Right cardiac atrium (tissue), 5 donors: ENCODE data around the gene GRK2. TPM values are rescaled to one million over a fixed set of nuclear protein-coding genes. Genes with fewer than 3 reads are reported as not detected.
A peak's percentile ranks its signal among the peaks of the same experiment; 100 is the strongest.
"Not testable (repeated sequence)": the region's sequence is repeated elsewhere in the genome, so short reads cannot be mapped to it uniquely, and the experiment has no call there.

Experiments used
- ATAC-seq, 2 donors: fragments of 200-7000 bp; cut with Tn5 transposase; one replicate each; pipeline versions ENCODE4 v1.8.0 to v1.9.1; 2020; ENCODE audit warnings: moderate library complexity in 2 of 2, mild to moderate bottlenecking in 1 of 2
- DNase-seq, 3 donors: peaks; one replicate each; pipeline ENCODE4 v3.0.0-alpha.2; 2020
- H3K27ac ChIP-seq: one replicate; pipeline ENCODE4 v1.5.1; 2013; ENCODE audit warnings: mild to moderate bottlenecking, low read length, control low read depth, moderate library complexity
- H3K27me3 ChIP-seq: one replicate; pipeline ENCODE4 v1.6.1; 2013; ENCODE audit not compliant: control insufficient read depth, insufficient read depth
- H3K4me1 ChIP-seq: one replicate; pipeline ENCODE4 v1.6.1; 2013; ENCODE audit warnings: low read length; ENCODE audit not compliant: control insufficient read depth, insufficient read depth
- H3K4me3 ChIP-seq: one replicate; pipeline ENCODE4 v1.5.1; 2013; ENCODE audit warnings: low read length, control low read depth
- H3K9me3 ChIP-seq: one replicate; pipeline ENCODE4 v1.6.1; 2013; ENCODE audit warnings: low read length; ENCODE audit not compliant: control insufficient read depth
- WGBS: extraction: QIAGEN DNeasy Blood & Tissue Kit; methylation state at CpG from one replicate; pipeline ENCODE4 v1.1.7; 2013; 5-methylcytosine and 5-hydroxymethylcytosine counted together
- intact Hi-C, 4 donors: fragments of 100-400 bp; cut with DNase I; formaldehyde crosslinking; loops; one replicate each; pipeline versions ENCODE4 v1.11.0 to v1.14.0; 2022 to 2023
- long read RNA-seq, 4 donors: library from polyadenylated mRNA; unstranded; transcript quantifications; one replicate each; pipeline ENCODE4 v2.0.0, GENCODE V29; 2020 to 2021
- polyA plus RNA-seq: library from polyadenylated mRNA; stranded (reverse); fragments of 200-250 nt; gene quantifications from one replicate; pipeline ENCODE4 v1.2.3, GENCODE V29; 2013
- total RNA-seq, 4 donors: library from RNA; stranded (reverse); fragmentation: NEBNext Ultra II Directional; extraction: Animal tissue kit (Norgen Biotek cat#: 25700); gene quantifications; one replicate each; pipeline ENCODE4 v1.2.1, GENCODE V29; 2021
- donor health status: healthy with polysubstance abuse.
- donor health status: DM: no; HTN: yes; CAD: no.
- donor health status: DM: no; HTN: no; CAD: no.
- donor health status: DM: no; HTN: yes; CAD: no; lungs with severe emphysema.
- donor health status: DM: yes; HTN: yes; CAD: no.

The GRK2 gene
- total RNA-seq (10 to 100 TPM; 50.4 to 56.5 (median 52.5) TPM), polyA plus RNA-seq (56.6 TPM)
- long read RNA-seq, donor 1, transcript GRK2-201 (21 exons, 3,466 nt) = major isoform, 136 of 197 reads
- long read RNA-seq, donor 1, partial matches to known transcripts = 15 of 197 reads
- long read RNA-seq, donor 1, other reads (novel, unspliced or antisense) = 46 of 197 reads
- long read RNA-seq, donor 2, transcript GRK2-201 (21 exons, 3,466 nt) = major isoform, 143 of 176 reads
- long read RNA-seq, donor 2, partial matches to known transcripts = 9 of 176 reads
- long read RNA-seq, donor 2, other reads (novel, unspliced or antisense) = 24 of 176 reads
- long read RNA-seq, donor 3, transcript GRK2-201 (21 exons, 3,466 nt) = major isoform, 8 of 33 reads
- long read RNA-seq, donor 3, partial matches to known transcripts = 17 of 33 reads
- long read RNA-seq, donor 3, other reads (novel, unspliced or antisense) = 8 of 33 reads
- long read RNA-seq, donor 4, transcript GRK2-201 (21 exons, 3,466 nt) = major isoform, 119 of 160 reads
- long read RNA-seq, donor 4, partial matches to known transcripts = 8 of 160 reads
- long read RNA-seq, donor 4, other reads (novel, unspliced or antisense) = 33 of 160 reads

DNA sequence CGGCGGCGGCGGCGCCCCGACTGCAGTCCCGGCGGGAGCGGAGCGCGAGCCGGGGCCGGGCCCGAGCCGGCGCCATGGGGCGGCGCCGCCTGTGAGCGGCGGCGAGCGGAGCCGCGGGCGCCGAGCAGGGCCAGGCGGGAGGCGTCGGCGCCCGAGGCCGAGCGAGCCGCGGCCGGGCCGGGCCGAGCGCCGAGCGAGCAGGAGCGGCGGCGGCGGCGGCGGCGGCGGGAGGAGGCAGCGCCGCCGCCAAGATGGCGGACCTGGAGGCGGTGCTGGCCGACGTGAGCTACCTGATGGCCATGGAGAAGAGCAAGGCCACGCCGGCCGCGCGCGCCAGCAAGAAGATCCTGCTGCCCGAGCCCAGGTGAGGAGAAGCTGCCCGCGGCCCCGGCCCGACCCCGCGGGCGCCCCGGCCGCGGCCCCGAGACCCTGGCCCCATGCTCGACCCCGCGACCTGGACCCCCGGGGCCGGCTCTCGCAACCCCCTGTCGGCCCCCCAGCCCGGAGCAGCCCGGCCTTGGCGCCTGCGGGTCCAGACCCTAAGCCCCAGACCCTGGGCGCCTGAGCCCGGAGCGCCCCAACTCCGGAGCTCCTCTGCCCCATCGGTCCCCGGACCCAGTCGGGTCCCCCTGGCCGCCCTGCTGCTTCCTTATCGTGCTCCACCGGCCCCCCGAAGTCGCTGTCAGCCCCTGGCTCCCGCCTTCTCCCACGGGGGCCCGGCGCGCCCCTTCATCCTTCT lies at the start of gene GRK2:
Gene GRK2 (plus strand): TSS at position 25 of the 739 bp plus-strand sequence. CDS start 227 bp downstream, at position 252.
- DNase-seq (peak; percentile 47 to 86 (median 81)), ATAC-seq (no peak)
- H3K4me1 ChIP-seq = peaks cover 16% of the 10 kb centered on the region
- intact Hi-C loops = loop anchor here in 3 of 4 donors (2.0 to 5.0 kb wide), 2 partner anchors 50 to 51 kb away; no protein-coding TSS in a partner anchor
- no peaks in the 10 kb centered on the region for H3K27me3 ChIP-seq
- under 1% methylated on average over 102 of the region's 103 CpGs for WGBS
- H3K27ac ChIP-seq = peak within 1 kb of the TSS; percentile 46
- no peaks in the 10 kb centered on the region for H3K9me3 ChIP-seq
- peak within 1 kb of the TSS; percentile 93 for H3K4me3 ChIP-seq

DNA sequence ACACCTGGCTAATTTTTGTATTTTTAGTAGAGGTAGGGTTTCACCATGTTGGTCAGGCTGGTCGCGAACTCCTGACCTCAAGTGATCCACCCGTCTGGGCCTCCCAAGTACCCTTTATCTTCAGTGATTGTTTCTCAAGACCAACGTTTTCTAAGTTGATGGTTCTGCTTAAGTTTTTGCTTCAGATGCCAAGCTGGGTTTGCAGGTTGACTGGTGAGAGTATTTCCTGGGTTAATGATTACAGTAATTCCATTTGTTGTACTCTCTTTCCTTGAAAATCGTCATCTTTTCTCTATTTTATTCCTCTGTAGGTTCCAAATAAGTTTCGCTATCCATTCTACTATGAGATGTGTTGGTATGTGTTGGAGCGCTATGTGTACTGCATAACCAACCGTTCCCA lies 38.5 kb upstream of the GRK2 start:
- 84% methylated on average over 8 of the region's 8 CpGs for WGBS
- no peak overlapping the region for H3K27ac ChIP-seq
- H3K4me3 ChIP-seq = no peak overlapping the region

DNA sequence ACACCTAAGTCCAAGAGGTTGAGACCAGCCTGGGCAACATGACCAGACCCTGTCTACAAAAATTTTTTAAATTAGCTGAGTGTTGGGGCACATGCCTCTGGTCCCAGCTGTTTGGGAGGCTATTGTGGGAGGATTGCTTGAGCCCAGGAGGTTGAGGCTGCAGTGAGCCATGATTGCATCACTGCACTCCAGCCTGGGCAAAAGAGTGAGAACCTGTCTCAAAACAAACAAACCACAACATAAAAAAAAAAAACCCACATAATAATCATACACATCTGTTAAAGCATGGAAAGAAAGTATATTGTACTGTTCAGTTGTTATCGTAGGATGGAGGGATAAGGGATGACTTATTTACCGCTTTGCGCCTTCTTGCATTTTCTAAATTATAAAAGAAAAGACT lies 35.9 kb upstream of the GRK2 start:
- H3K4me3 ChIP-seq = no peak overlapping the region
- H3K9me3 ChIP-seq = no peaks in the 10 kb centered on the region
- H3K27me3 ChIP-seq = no peaks in the 10 kb centered on the region
- H3K4me1 ChIP-seq = no peaks in the 10 kb centered on the region
- WGBS = 99% methylated on average over 3 of the region's 3 CpGs
- ATAC-seq (no peak), DNase-seq (no peak)
- H3K27ac ChIP-seq = no peak overlapping the region
- intact Hi-C loops = no loop called here

More for the DNA sequence above, 38.5 kb upstream of the GRK2 start:
- no peaks in the 10 kb centered on the region for H3K4me1 ChIP-seq
- no peaks in the 10 kb centered on the region for H3K9me3 ChIP-seq
- H3K27me3 ChIP-seq = no peaks in the 10 kb centered on the region
- DNase-seq = no peak
- intact Hi-C loops = no loop called here
- ATAC-seq = no peak

DNA sequence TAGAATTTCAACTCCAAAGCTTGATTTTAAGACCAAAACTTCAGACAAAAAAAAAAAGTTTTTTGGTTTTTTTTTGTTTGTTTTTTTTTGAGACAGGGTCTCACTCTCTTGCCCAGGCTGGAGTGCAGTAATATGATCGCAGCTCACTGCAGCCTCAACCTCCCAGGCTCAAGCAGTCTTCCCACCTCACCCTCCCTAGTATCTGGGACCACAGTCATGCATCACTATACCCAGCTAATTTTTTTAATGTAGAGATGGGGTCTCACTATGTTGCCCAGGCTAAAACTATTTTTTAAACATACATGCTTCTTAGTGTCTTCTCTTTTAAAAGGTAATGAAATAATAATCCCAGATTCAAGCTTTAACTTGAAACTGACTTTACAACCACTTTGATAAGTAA lies 35.4 kb upstream of the GRK2 start:
- WGBS = 92% methylated on average over 1 of the region's 1 CpG
- Histone ChIP-seq H3K4me1 (no peaks in the 10 kb centered on the region), H3K27me3 (no peaks in the 10 kb centered on the region), H3K27ac (no peak overlapping the region), H3K4me3 (no peak overlapping the region), H3K9me3 (no peaks in the 10 kb centered on the region)
- ATAC-seq = no peak
- intact Hi-C loops = no loop called here
- DNase-seq = no peak

DNA sequence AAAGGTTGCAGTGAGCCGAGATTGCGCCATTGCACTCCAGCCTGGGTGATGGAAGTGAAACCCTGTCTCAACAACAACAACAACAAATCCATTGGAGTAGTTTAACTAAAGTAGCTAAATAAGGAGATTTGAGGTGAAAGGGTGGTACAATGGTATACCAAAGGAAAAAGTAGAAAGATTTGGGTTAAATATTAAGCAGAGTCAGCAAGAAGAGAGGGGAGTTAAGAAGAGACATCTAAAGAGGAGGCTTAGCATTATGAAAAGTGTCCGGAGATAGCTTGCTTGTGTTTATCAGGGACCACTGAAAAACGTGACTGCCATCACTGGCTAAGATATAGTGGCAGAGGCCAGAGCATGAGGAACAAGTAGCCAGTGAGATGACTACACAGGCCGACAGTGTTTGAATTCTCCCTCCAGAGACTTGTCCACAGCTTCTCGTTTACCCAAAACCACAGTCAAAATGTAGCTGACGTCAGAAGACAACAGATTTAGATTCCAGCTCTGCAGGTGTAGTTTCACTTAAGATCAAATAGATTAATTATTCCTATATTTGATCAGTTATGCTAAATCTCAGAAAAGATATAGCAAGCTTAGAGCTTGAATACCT lies 32.6 kb upstream of the GRK2 start:
- Histone ChIP-seq H3K4me3 (no peak overlapping the region), H3K9me3 (no peaks in the 10 kb centered on the region), H3K27ac (no peak overlapping the region), H3K27me3 (no peaks in the 10 kb centered on the region), H3K4me1 (peaks cover under 1% of the 10 kb centered on the region)
- DNase-seq (no peak), ATAC-seq (no peak)
- intact Hi-C loops = no loop called here
- WGBS = 69% methylated on average over 7 of the region's 7 CpGs

DNA sequence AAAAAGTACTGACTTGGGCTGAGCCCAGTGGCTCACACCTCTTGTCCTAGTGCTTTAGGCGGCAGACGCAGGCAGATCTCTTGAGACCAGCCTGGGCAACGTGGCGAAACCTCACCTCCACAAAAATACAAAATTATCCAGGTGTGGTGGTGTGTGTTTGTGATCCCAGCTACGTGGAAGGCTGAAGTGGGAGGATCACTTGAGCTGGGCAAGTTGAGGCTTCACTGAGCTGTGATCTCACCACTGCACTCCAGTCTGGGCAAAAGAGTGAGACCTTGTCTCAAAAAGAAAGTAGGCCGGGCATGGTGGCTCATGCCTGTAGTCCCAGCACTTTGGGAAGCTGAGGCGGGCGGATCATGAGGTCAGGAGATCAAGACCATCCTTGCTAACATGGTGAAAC lies 31.7 kb upstream of the GRK2 start:
- H3K4me1 ChIP-seq, DNase-seq, intact Hi-C loops, H3K27ac ChIP-seq, H3K27me3 ChIP-seq, H3K9me3 ChIP-seq, H3K4me3 ChIP-seq, ATAC-seq: not testable (repeated sequence)
- 93% methylated on average over 8 of the region's 8 CpGs for WGBS

DNA sequence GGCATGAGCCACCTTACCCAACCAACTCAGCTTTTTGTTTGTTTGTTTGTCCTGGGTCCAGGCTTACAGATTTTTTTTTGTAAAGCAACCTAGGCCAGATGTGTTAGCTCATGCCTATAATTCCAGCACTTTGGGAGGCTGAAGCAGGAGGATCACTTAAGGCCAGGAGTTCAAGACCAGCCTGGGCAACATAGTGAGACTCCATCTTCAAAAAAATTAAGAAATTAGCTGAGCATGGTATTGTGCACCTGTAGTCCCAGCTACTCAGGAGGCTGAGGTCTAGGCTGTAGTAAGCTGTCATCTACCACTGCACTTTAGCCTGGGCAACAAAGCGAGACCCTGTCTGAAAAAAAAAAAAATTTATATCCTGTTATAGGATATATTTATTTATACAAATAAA lies 28.7 kb upstream of the GRK2 start:
- H3K27ac ChIP-seq = no peak overlapping the region
- H3K4me1 ChIP-seq = peaks cover 11% of the 10 kb centered on the region
- intact Hi-C loops = no loop called here
- H3K27me3 ChIP-seq = no peaks in the 10 kb centered on the region
- ATAC-seq = no peak
- no peaks in the 10 kb centered on the region for H3K9me3 ChIP-seq
- no peak for DNase-seq
- H3K4me3 ChIP-seq = no peak overlapping the region
- 100% methylated on average over 1 of the region's 1 CpG for WGBS

DNA sequence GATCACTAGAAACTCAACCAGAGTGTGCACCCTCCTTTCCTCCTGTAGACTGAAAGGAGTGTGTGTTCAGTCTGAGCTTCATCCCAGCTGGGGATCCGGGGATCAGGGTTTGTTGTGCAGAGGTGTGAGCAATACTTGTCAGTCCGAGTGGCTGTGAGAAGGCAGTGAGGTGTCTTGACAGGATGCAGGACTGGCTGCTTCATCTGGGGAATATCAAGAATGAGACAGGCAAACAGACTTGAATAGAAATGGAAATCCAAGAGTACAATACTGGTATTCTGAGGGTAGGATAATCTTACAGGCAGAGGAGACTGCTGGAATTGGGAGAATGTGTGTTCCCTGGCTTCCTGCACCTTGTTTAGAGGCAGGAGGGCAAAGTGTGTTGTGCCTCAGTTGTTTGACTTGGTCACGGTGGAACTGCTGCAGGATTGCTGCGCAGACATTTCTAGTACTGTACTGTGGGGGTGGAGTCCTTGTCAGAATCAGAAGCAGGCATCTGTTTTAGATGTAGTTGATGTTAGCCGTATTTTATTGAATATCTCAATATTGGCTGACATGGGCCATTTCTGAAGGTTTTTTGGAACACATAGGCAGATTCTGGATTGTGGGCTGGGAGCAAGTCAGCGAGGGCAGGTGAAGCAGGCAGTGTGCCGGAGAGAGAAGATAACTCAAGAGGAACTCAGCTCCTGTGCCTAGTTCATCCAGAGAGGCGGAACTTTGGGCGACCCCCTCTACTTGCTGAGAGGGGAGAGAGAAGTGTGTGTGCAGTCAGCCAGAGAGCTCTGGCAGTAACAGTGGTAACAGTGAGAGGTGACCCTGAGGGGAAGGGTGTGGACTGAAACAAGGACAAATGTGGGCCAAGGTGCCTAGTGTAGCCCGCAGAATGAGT lies 27.1 kb upstream of the GRK2 start:
- Histone ChIP-seq H3K9me3 (no peaks in the 10 kb centered on the region), H3K4me1 (peaks cover 13% of the 10 kb centered on the region), H3K27ac (peak overlapping the region; percentile 96), H3K4me3 (peak overlapping the region; percentile 39), H3K27me3 (no peaks in the 10 kb centered on the region)
- 11% methylated on average over 10 of the region's 10 CpGs for WGBS
- intact Hi-C loops = no loop called here
- DNase-seq (no peak), ATAC-seq (no peak)

DNA sequence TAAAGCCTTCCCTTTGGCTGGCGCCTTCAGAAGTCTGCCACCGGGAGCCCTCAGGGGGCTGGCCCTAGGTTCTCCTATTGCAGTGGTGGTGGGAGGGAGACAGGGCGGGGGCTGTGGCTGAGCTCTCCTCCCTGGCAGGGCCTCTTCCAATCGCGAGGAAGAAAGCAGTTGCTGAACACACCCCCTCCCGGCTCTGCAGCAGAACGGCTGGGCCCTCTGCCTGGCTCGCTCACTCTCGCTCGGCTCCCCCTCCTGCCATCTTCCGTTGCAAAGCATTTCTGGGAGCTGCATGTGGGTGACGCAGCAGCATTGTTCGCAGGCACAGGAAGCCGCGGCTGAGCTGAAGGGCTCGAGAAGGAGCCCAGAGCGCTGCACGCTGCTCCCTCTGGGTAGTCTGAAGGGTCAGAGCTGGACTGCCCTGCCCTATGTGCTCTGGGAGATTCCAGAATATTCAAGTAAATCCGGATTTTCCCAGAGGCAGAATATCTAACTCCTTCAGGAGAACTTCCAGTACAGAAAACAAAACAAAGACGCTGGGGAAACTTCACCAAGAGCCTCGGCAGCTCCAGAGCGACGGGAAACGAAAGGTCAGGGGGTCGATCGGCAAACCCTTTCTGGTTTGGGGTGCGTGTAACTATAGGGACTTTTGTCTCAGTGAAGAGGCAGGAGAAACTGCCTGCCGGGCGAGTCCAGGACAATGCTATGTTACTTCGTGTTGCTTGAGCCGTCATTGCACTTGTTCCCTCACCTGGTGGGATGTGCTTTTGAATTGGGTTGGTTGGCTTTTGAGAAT lies 26.3 kb upstream of the GRK2 start:
- H3K4me1 ChIP-seq = peaks cover 13% of the 10 kb centered on the region
- intact Hi-C loops = no loop called here
- WGBS = under 1% methylated on average over 31 of the region's 31 CpGs
- peak; percentile 98 to 99 for ATAC-seq
- H3K27ac ChIP-seq = peak overlapping the region; percentile 100
- peak overlapping the region; percentile 98 for H3K4me3 ChIP-seq
- no peaks in the 10 kb centered on the region for H3K9me3 ChIP-seq
- DNase-seq = peak; percentile 98 to 99 (median 98)
- no peaks in the 10 kb centered on the region for H3K27me3 ChIP-seq
